H9 (cell line): Measurements from ENCODE around the gene SH3RF3. TPM values are rescaled to one million over a fixed set of nuclear protein-coding genes. Genes with fewer than 3 reads are reported as not detected.

Source experiments
- DNase-seq: peaks from one replicate; pipeline ENCODE4 v3.0.0-alpha.2; 2017
- H2AFZ ChIP-seq: one replicate; pipeline ENCODE4 v1.6.1; 2013; ENCODE audit warnings: mild to moderate bottlenecking, low read length, control low read depth, moderate library complexity
- H2AK5ac ChIP-seq: 2 replicates; pipeline ENCODE4 v1.6.1; 2013; ENCODE audit warnings: low read length, control low read depth, mixed read lengths; ENCODE audit not compliant: insufficient read length
- H2BK120ac ChIP-seq: one replicate; pipeline ENCODE4 v1.6.1; 2013; ENCODE audit warnings: low read depth, mild to moderate bottlenecking, low read length, control low read depth, inconsistent platforms; ENCODE audit not compliant: poor library complexity, severe bottlenecking
- H2BK12ac ChIP-seq: 2 replicates; pipeline ENCODE4 v1.6.1; 2013; ENCODE audit warnings: low read length, control low read depth, mixed read lengths, low read depth; ENCODE audit not compliant: insufficient read length
- H2BK15ac ChIP-seq: 2 replicates; pipeline ENCODE4 v1.6.1; 2013; ENCODE audit warnings: low read depth, low read length, control low read depth
- H2BK20ac ChIP-seq: one replicate; pipeline ENCODE4 v1.6.1; 2013; ENCODE audit warnings: low read depth, mild to moderate bottlenecking, low read length, control low read depth, inconsistent platforms; ENCODE audit not compliant: poor library complexity, severe bottlenecking
- H2BK5ac ChIP-seq: 2 replicates; pipeline ENCODE4 v1.6.1; 2013; ENCODE audit warnings: low read length, control low read depth, mixed read lengths; ENCODE audit not compliant: insufficient read length
- H3K14ac ChIP-seq: 2 replicates; pipeline ENCODE4 v1.6.1; 2013; ENCODE audit warnings: low read length, control low read depth; ENCODE audit not compliant: insufficient read depth
- H3K18ac ChIP-seq: 2 replicates; pipeline ENCODE4 v1.6.1; 2013; ENCODE audit warnings: low read depth, mild to moderate bottlenecking, mixed read lengths, low read length, control low read depth; ENCODE audit not compliant: insufficient read length
- H3K23ac ChIP-seq: 2 replicates; pipeline ENCODE4 v1.6.1; 2013; ENCODE audit warnings: low read length, control low read depth, mixed read lengths, low read depth; ENCODE audit not compliant: insufficient read length
- H3K23me2 ChIP-seq: 2 replicates; pipeline ENCODE4 v1.6.1; 2013; ENCODE audit warnings: low read depth, mild to moderate bottlenecking, mixed read lengths, low read length, control low read depth; ENCODE audit not compliant: insufficient read length, poor library complexity, severe bottlenecking
- H3K27ac ChIP-seq: 2 replicates; pipeline ENCODE4 v1.5.1; 2013; ENCODE audit warnings: low read length, control low read depth, mixed read lengths, low read depth; ENCODE audit not compliant: insufficient read length
- H3K27me3 ChIP-seq: 2 replicates; pipeline ENCODE4 v1.6.1; 2013; ENCODE audit warnings: low read length, control low read depth, inconsistent platforms; ENCODE audit not compliant: insufficient read depth
- H3K4ac ChIP-seq: 2 replicates; pipeline ENCODE4 v1.6.1; 2013; ENCODE audit warnings: low read depth, mild to moderate bottlenecking, control low read depth, inconsistent platforms, low read length, moderate library complexity
- H3K4me1 ChIP-seq: 2 replicates; pipeline ENCODE4 v1.6.1; 2013; ENCODE audit warnings: low read length, control low read depth, inconsistent platforms; ENCODE audit not compliant: insufficient read depth
- H3K4me2 ChIP-seq: 2 replicates; pipeline ENCODE4 v1.6.1; 2013; ENCODE audit warnings: low read length, control low read depth, mixed read lengths; ENCODE audit not compliant: insufficient read length, insufficient read depth
- H3K56ac ChIP-seq: 2 replicates; pipeline ENCODE4 v1.6.1; 2013; ENCODE audit warnings: low read depth, mild to moderate bottlenecking, mixed read lengths, low read length, control low read depth; ENCODE audit not compliant: insufficient read length
- H3K79me1 ChIP-seq: 2 replicates; pipeline ENCODE4 v1.6.1; 2013; ENCODE audit warnings: low read depth, mild to moderate bottlenecking, moderate library complexity, low read length, control low read depth, inconsistent platforms; ENCODE audit not compliant: insufficient read depth, poor library complexity, severe bottlenecking
- H3K79me2 ChIP-seq: 2 replicates; pipeline ENCODE4 v1.6.1; 2013; ENCODE audit warnings: low read length, control low read depth, inconsistent platforms; ENCODE audit not compliant: insufficient read depth
- H3K9ac ChIP-seq: 2 replicates; pipeline ENCODE4 v1.6.1; 2013; ENCODE audit warnings: low read length, control low read depth, mixed read lengths; ENCODE audit not compliant: insufficient read length; ENCODE audit errors: extremely low read depth
- H3K9me3 ChIP-seq: one replicate; pipeline ENCODE4 v1.6.1; 2013; ENCODE audit warnings: low read depth, low read length, inconsistent platforms; ENCODE audit not compliant: control insufficient read depth
- H3T11ph ChIP-seq: one replicate; pipeline ENCODE4 v1.6.1; 2013; ENCODE audit warnings: mild to moderate bottlenecking, low read length, control low read depth, inconsistent platforms
- H4K20me1 ChIP-seq: one replicate; pipeline ENCODE4 v1.6.1; 2013; ENCODE audit not compliant: control insufficient read depth, insufficient read length, insufficient read depth
- H4K5ac ChIP-seq: 2 replicates; pipeline ENCODE4 v1.6.1; 2013; ENCODE audit warnings: low read depth, mild to moderate bottlenecking, mixed read lengths, low read length, control low read depth; ENCODE audit not compliant: insufficient read length
- H4K8ac ChIP-seq: replicated peaks from 2 replicates; pipeline ENCODE4 v1.6.1; 2013; ENCODE audit warnings: low read length, control low read depth, mixed read lengths, low read depth; ENCODE audit not compliant: insufficient read length
- H4K91ac ChIP-seq: 2 replicates; pipeline ENCODE4 v1.6.1; 2013; ENCODE audit warnings: low read depth, mild to moderate bottlenecking, moderate library complexity, mixed read lengths, low read length, control low read depth; ENCODE audit not compliant: insufficient read length
- H3K27ac Mint-ChIP-seq, 3 experiments: 2 replicates in 2 of 3; 3 replicates in 1 of 3; pipeline ENCODE4 v1.8.0; 2020 to 2021; ENCODE audit warnings: mixed read lengths in 3 of 3, mild to moderate bottlenecking in 1 of 3, moderate library complexity in 1 of 3
- H3K27me3 Mint-ChIP-seq: 2 replicates; pipeline ENCODE4 v1.8.0; 2021; ENCODE audit warnings: low read depth, mild to moderate bottlenecking, moderate library complexity, mixed read lengths
- H3K36me3 Mint-ChIP-seq, 3 experiments: 2 replicates in 2 of 3; 3 replicates in 1 of 3; pipeline ENCODE4 v1.8.0; 2020 to 2021; ENCODE audit warnings: low read depth in 3 of 3, mixed read lengths in 3 of 3; ENCODE audit not compliant: insufficient read depth in 1 of 3
- H3K4me1 Mint-ChIP-seq, 2 experiments: 2 replicates each; pipeline ENCODE4 v1.8.0; 2020; ENCODE audit warnings: mixed read lengths in 2 of 2
- H3K4me3 Mint-ChIP-seq, 2 experiments: 2 replicates in 1 of 2; 3 replicates in 1 of 2; pipeline ENCODE4 v1.8.0; 2020 to 2021; ENCODE audit warnings: mild to moderate bottlenecking in 2 of 2, mixed read lengths in 2 of 2, moderate library complexity in 1 of 2
- H3K9me3 Mint-ChIP-seq, 2 experiments: 2 replicates in 1 of 2; 3 replicates in 1 of 2; pipeline ENCODE4 v1.8.0; 2020; ENCODE audit warnings: mild to moderate bottlenecking in 2 of 2, mixed read lengths in 2 of 2, moderate library complexity in 1 of 2
- WGBS: extraction: QIAGEN DNeasy Blood & Tissue Kit; methylation state at CpG from one replicate; pipeline ENCODE4 v1.1.7; 2013; ENCODE audit warnings: missing lambda C conversion rate, low lambda C conversion rate, mixed read lengths; ENCODE audit not compliant: insufficient read length; ENCODE audit errors: extremely low coverage; 5-methylcytosine and 5-hydroxymethylcytosine counted together
- total RNA-seq: library from RNA; stranded (reverse); gene quantifications from 2 replicates; pipeline ENCODE4 v1.2.1, GENCODE V29; 2021
- TF ChIP-seq, protein P1 (sequence below): fragments of 200-600 bp; sonication (generic); conservative IDR thresholded peaks from 3 replicates; pipeline ENCODE4 v1.8.0; 2021; ENCODE audit warnings: antibody characterized with exemption, mild to moderate bottlenecking

The SH3RF3 gene
- total RNA-seq, 1 experiment from 2014 or later = 0.46 TPM

- no peak overlapping the region for H3K23ac ChIP-seq
- H3K56ac ChIP-seq = no peak overlapping the region
- no peaks in the 10 kb centered on the region for H3K27me3 ChIP-seq
- H3K23me2 ChIP-seq = no peaks in the 10 kb centered on the region
- H3K4ac ChIP-seq = no peak overlapping the region
- Mint-ChIP-seq H3K27me3 (peaks cover 17% of the 10 kb centered on the region), H3K9me3 (no peaks in the 10 kb centered on the region), H3K36me3 (no peaks in the 10 kb centered on the region), H3K27ac (no peak overlapping the region), H3K4me3 (no peak overlapping the region), H3K4me1 (peaks cover 25 to 27% of the 10 kb centered on the region in 2 experiments)
- no peak overlapping the region for H2BK12ac ChIP-seq
- no peaks in the 10 kb centered on the region for H3K79me1 ChIP-seq
- H2AFZ ChIP-seq = no peak overlapping the region
- H2BK5ac ChIP-seq = no peak overlapping the region
- H3K9me3 ChIP-seq = no peaks in the 10 kb centered on the region
- no peak overlapping the region for H4K5ac ChIP-seq
- TF ChIP-seq, protein P1, sequence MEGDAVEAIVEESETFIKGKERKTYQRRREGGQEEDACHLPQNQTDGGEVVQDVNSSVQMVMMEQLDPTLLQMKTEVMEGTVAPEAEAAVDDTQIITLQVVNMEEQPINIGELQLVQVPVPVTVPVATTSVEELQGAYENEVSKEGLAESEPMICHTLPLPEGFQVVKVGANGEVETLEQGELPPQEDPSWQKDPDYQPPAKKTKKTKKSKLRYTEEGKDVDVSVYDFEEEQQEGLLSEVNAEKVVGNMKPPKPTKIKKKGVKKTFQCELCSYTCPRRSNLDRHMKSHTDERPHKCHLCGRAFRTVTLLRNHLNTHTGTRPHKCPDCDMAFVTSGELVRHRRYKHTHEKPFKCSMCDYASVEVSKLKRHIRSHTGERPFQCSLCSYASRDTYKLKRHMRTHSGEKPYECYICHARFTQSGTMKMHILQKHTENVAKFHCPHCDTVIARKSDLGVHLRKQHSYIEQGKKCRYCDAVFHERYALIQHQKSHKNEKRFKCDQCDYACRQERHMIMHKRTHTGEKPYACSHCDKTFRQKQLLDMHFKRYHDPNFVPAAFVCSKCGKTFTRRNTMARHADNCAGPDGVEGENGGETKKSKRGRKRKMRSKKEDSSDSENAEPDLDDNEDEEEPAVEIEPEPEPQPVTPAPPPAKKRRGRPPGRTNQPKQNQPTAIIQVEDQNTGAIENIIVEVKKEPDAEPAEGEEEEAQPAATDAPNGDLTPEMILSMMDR = no peak
- H3K14ac ChIP-seq = no peak overlapping the region; the same call in 1 of the 2 replicates
- no peak overlapping the region for H2BK15ac ChIP-seq
- no peak overlapping the region for H2BK20ac ChIP-seq
- H3K4me2 ChIP-seq = no peak overlapping the region
- no peak overlapping the region for H3K9ac ChIP-seq
- H4K8ac ChIP-seq = no peak overlapping the region
- no peak overlapping the region for H3K18ac ChIP-seq
- H3K4me1 ChIP-seq = peaks cover 7% of the 10 kb centered on the region; the same call in 1 of the 2 replicates
- no peaks in the 10 kb centered on the region for H4K20me1 ChIP-seq
- H3K79me2 ChIP-seq = no peaks in the 10 kb centered on the region
- H4K91ac ChIP-seq = no peak overlapping the region
- no peak overlapping the region for H2BK120ac ChIP-seq
- H3T11ph ChIP-seq = no peak overlapping the region
- no peak overlapping the region for H3K27ac ChIP-seq
- no peak overlapping the region for H2AK5ac ChIP-seq
- DNase-seq = peak; percentile 12
- WGBS = no CpG with 5 or more reads among the region's 12 CpGs
Measured at GRCh38 chr2:109380502-109381326, 251.7 kb downstream of the SH3RF3 start.
